IMR-90 (cell line): Measurements from ENCODE around the gene CADM1. TPM values are rescaled to one million over a fixed set of nuclear protein-coding genes. Genes with fewer than 3 reads are reported as not detected.

Experiments
- ATAC-seq: fragments of 200-7000 bp; cut with Tn5 transposase; 2 replicates; pipeline ENCODE4 v1.9.1; 2020; ENCODE audit warnings: low read depth, mild to moderate bottlenecking, moderate library complexity
- BruUV-seq: library from RNA; stranded (reverse); fragments of 400-500 nt; replicated peaks from 2 replicates; lab custom pipeline; 2021; lab: Mats Ljungman, UMichigan
- CTCF ChIA-PET: fragments of 300-600 bp; formaldehyde crosslinking; extraction: SDS; loops from one replicate; lab custom pipeline; 2021; ENCODE audit warnings: antibody characterized with exemption; lab: Yijun Ruan, JAX
- POLR2A ChIA-PET: fragments of 300-600 bp; sonication (Branson Sonifier 250); formaldehyde crosslinking; loops from one replicate; lab custom pipeline; 2022; ENCODE audit warnings: antibody characterized with exemption; ENCODE audit not compliant: unreplicated experiment; lab: Charles Lee
- DNase-seq: peaks from one replicate; pipeline ENCODE4 v3.0.0; 2013
- H2AFZ ChIP-seq: replicated peaks from 2 replicates; pipeline ENCODE3; 2013; ENCODE audit warnings: low read length, mild to moderate bottlenecking; ENCODE audit not compliant: poor library complexity
- H2AK5ac ChIP-seq: 2 replicates; pipeline ENCODE4 v1.6.1; 2013; ENCODE audit warnings: low read depth, low read length, inconsistent platforms
- H2AK9ac ChIP-seq: replicated peaks from 2 replicates; pipeline ENCODE3; 2013; ENCODE audit warnings: mild to moderate bottlenecking, low read depth, low read length, moderate library complexity; ENCODE audit not compliant: poor library complexity
- H2BK120ac ChIP-seq: 2 replicates; pipeline ENCODE4 v1.6.1; 2013; ENCODE audit warnings: low read depth, low read length, inconsistent platforms
- H2BK15ac ChIP-seq: 3 replicates; pipeline ENCODE4 v1.6.1; 2013; ENCODE audit warnings: low read depth, low read length, inconsistent platforms
- H2BK20ac ChIP-seq: 2 replicates; pipeline ENCODE4 v1.6.1; 2013; ENCODE audit warnings: low read depth, mild to moderate bottlenecking, inconsistent platforms, low read length, moderate library complexity
- H2BK5ac ChIP-seq: 2 replicates; pipeline ENCODE4 v1.6.1; 2013; ENCODE audit warnings: mild to moderate bottlenecking, low read depth, low read length, inconsistent platforms; ENCODE audit not compliant: poor library complexity, severe bottlenecking
- H3K14ac ChIP-seq: replicated peaks from 2 replicates; pipeline ENCODE4 v1.6.1; 2013; ENCODE audit warnings: low read depth, low read length, inconsistent platforms
- H3K18ac ChIP-seq: 2 replicates; pipeline ENCODE4 v1.6.1; 2013; ENCODE audit warnings: low read depth, low read length, control low read depth
- H3K23ac ChIP-seq: 2 replicates; pipeline ENCODE4 v1.6.1; 2013; ENCODE audit warnings: low read depth, low read length, inconsistent platforms
- H3K27ac ChIP-seq: 2 replicates; pipeline ENCODE4 v1.5.1; 2013; ENCODE audit warnings: mild to moderate bottlenecking, control low read depth, low read length; ENCODE audit not compliant: insufficient read depth
- H3K27me3 ChIP-seq: 2 replicates; pipeline ENCODE4 v1.6.1; 2013; ENCODE audit warnings: low read length; ENCODE audit not compliant: control insufficient read depth, insufficient read depth
- H3K36me3 ChIP-seq: 2 replicates; pipeline ENCODE4 v1.6.1; 2013; ENCODE audit warnings: low read length, mixed read lengths; ENCODE audit not compliant: control insufficient read depth, insufficient read depth
- H3K4ac ChIP-seq: 2 replicates; pipeline ENCODE4 v1.6.1; 2013; ENCODE audit warnings: low read depth, low read length, inconsistent platforms
- H3K4me1 ChIP-seq: 2 replicates; pipeline ENCODE4 v1.6.1; 2013; ENCODE audit warnings: low read length, mixed read lengths; ENCODE audit not compliant: control insufficient read depth, insufficient read depth
- H3K4me2 ChIP-seq: 2 replicates; pipeline ENCODE4 v1.6.1; 2013; ENCODE audit warnings: low read depth, mild to moderate bottlenecking, control low read depth, low read length, moderate library complexity
- H3K4me3 ChIP-seq: 2 replicates; pipeline ENCODE4 v1.5.1; 2013; ENCODE audit warnings: low read depth, mild to moderate bottlenecking, control low read depth, low read length, moderate library complexity; ENCODE audit not compliant: insufficient read depth
- H3K56ac ChIP-seq: 2 replicates; pipeline ENCODE4 v1.6.1; 2013; ENCODE audit warnings: low read length, inconsistent platforms; ENCODE audit not compliant: insufficient read depth; ENCODE audit errors: extremely low read depth
- H3K79me1 ChIP-seq, 2 experiments: 2 replicates each; pipeline ENCODE4 v1.6.1; 2013; ENCODE audit warnings: low read length in 2 of 2, inconsistent platforms in 1 of 2, low read depth in 1 of 2
- H3K9ac ChIP-seq: 2 replicates; pipeline ENCODE4 v1.6.1; 2013; ENCODE audit warnings: low read depth, low read length, control low read depth
- H3K9me1 ChIP-seq: 2 replicates; pipeline ENCODE4 v1.6.1; 2013; ENCODE audit warnings: low read length, inconsistent platforms; ENCODE audit not compliant: insufficient read depth
- H3K9me3 ChIP-seq: 2 replicates; pipeline ENCODE4 v1.6.1; 2013; ENCODE audit warnings: low read length; ENCODE audit not compliant: control insufficient read depth, insufficient read depth
- H4K20me1 ChIP-seq: 2 replicates; pipeline ENCODE4 v1.6.1; 2013; ENCODE audit warnings: low read length, inconsistent platforms; ENCODE audit not compliant: insufficient read depth
- H4K5ac ChIP-seq: 2 replicates; pipeline ENCODE4 v1.6.1; 2013; ENCODE audit warnings: mild to moderate bottlenecking, low read depth, low read length, control low read depth
- H4K8ac ChIP-seq, 2 experiments: 2 replicates each; pipeline ENCODE4 v1.6.1; 2013; ENCODE audit warnings: low read depth in 2 of 2, low read length in 2 of 2, control low read depth in 1 of 2, inconsistent platforms in 1 of 2
- H4K91ac ChIP-seq: 2 replicates; pipeline ENCODE4 v1.6.1; 2013; ENCODE audit warnings: low read depth, low read length, inconsistent platforms; ENCODE audit not compliant: insufficient read depth
- CHD1 ChIP-seq: IDR thresholded peaks from 2 replicates; pipeline ENCODE4 v1.6.1; 2012; ENCODE audit warnings: low read depth, low read length, improper control_type of control experiment
- WGBS, 2 experiments: methylation state at CpG; one replicate each; pipeline versions ENCODE4 v1.1.5 to v1.1.7; 2013; ENCODE audit warnings: missing lambda C conversion rate in 2 of 2; ENCODE audit not compliant: insufficient read length in 1 of 2; ENCODE audit errors: extremely low coverage in 2 of 2; 5-methylcytosine and 5-hydroxymethylcytosine counted together
- dilution Hi-C: fragments of 300-500 bp; cut with HindIII; formaldehyde crosslinking; loops from one replicate; pipeline ENCODE4 v1.14.3; 2018; ENCODE audit warnings: low sequenced_read_pairs; ENCODE audit not compliant: unreplicated experiment
- in situ Hi-C: fragments of 300-500 bp; cut with MboI; formaldehyde crosslinking; loops from 3 replicates; pipeline ENCODE4 v1.14.3; 2019; ENCODE audit warnings: low sequenced_read_pairs, inconsistent platforms, mixed read lengths
- intact Hi-C: fragments of 100-400 bp; cut with micrococcal nuclease; formaldehyde crosslinking; loops from 2 replicates; pipeline ENCODE4 v1.10.0; 2022
- polyA plus RNA-seq, 3 experiments: library from polyadenylated mRNA; depleted of rRNA; stranded (reverse); fragments of >200 nt; gene quantifications; 2 replicates each; pipeline ENCODE4 v1.2.3, GENCODE V29; 2012; ENCODE audit warnings: low replicate concordance in 1 of 3
- total RNA-seq: library from RNA; depleted of rRNA; stranded (reverse); fragments of >200 nt; gene quantifications from 2 replicates; pipeline ENCODE4 v1.2.3, GENCODE V29; 2012
- TF ChIP-seq, protein P1 (sequence below): fragments of 150-350 bp; IDR thresholded peaks from 2 replicates; pipeline ENCODE4 v1.6.1; 2016; ENCODE audit warnings: low read depth, mild to moderate bottlenecking, low read length, moderate library complexity, borderline replicate concordance

The CADM1 gene
- total and polyA plus RNA-seq, 2 of the 4 experiments (the other 2 are of a cell fraction), result 28.8 to 77.1 TPM

GRCh38 chr11:115224551-115224950, 279.7 kb downstream of the CADM1 start:
- WGBS, 2 experiments, result 88% methylated on average over 2 of the region's 4 CpGs; no CpG with 5 or more reads in 1 of the 2 experiments
- POLR2A ChIA-PET, result no interaction called here
- H2BK120ac ChIP-seq, result no peak overlapping the region
- H4K20me1 ChIP-seq, result no peaks in the 10 kb centered on the region
- H3K79me1 ChIP-seq, result no peaks in the 10 kb centered on the region
- no peak overlapping the region for H3K27ac ChIP-seq
- no peaks in the 10 kb centered on the region for H3K9me3 ChIP-seq
- no peak overlapping the region for H4K91ac ChIP-seq
- no peak overlapping the region for H3K9ac ChIP-seq
- 0 out of 4 replicates have a peak overlapping the region, but pooled peaks of 1 of the 2 experiments have one; percentile 2 for H4K8ac ChIP-seq
- H3K18ac ChIP-seq, result peak overlapping the region; percentile 25; the same call in 1 of the 2 replicates
- dilution Hi-C loops (no loop called here), in situ Hi-C loops (no loop called here), intact Hi-C loops (no loop called here)
- H3K4me3 ChIP-seq, result no peak overlapping the region
- no peak overlapping the region for H3K56ac ChIP-seq
- no peak overlapping the region for H2AK5ac ChIP-seq
- peaks cover 3% of the 10 kb centered on the region; the same call in 1 of the 2 replicates for H3K36me3 ChIP-seq
- H3K23ac ChIP-seq, result no peak overlapping the region
- H3K27me3 ChIP-seq, result no peaks in the 10 kb centered on the region
- BruUV-seq, result no TSS peak
- peak overlapping the region; percentile 72 for H2BK20ac ChIP-seq
- H2BK5ac ChIP-seq, result no peak overlapping the region
- CTCF ChIA-PET, result interaction anchor here (0.5 to 0.7 kb wide), 2 partner anchors 989 to 993 kb away, joined by 3 to 5 read pairs; no protein-coding TSS in a partner anchor
- peaks cover 4% of the 10 kb centered on the region for H3K4me1 ChIP-seq
- TF ChIP-seq, protein P1, sequence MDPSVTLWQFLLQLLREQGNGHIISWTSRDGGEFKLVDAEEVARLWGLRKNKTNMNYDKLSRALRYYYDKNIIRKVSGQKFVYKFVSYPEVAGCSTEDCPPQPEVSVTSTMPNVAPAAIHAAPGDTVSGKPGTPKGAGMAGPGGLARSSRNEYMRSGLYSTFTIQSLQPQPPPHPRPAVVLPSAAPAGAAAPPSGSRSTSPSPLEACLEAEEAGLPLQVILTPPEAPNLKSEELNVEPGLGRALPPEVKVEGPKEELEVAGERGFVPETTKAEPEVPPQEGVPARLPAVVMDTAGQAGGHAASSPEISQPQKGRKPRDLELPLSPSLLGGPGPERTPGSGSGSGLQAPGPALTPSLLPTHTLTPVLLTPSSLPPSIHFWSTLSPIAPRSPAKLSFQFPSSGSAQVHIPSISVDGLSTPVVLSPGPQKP, result no peak
- TF ChIP-seq CHD1, result no peak
- no peaks in the 10 kb centered on the region for H3K9me1 ChIP-seq
- no peak overlapping the region for H3K14ac ChIP-seq
- ATAC-seq (no peak), DNase-seq (no peak)
- H4K5ac ChIP-seq, result no peak overlapping the region
- no peak overlapping the region for H2AK9ac ChIP-seq
- H3K4me2 ChIP-seq, result no peak overlapping the region
- peak overlapping the region; percentile 62; the same call in 1 of the 2 replicates for H3K4ac ChIP-seq
- 0 out of 3 replicates have a peak overlapping the region, but pooled peaks have one; percentile 61 for H2BK15ac ChIP-seq
- H2AFZ ChIP-seq, result no peak overlapping the region
